Peyer's patch (tissue), 4 donors: ENCODE measurements around the gene VEGFA.

Source experiments
- POLR2A ChIP-seq, 2 donors: fragments of 450-650 bp; IDR thresholded peaks; one replicate each; pipeline ENCODE4 v1.5.1; 2017; ENCODE audit warnings: antibody characterized with exemption in 2 of 2, mild to moderate bottlenecking in 2 of 2, moderate library complexity in 2 of 2
- TF ChIP-seq, protein P1 (sequence below), 6 experiments: fragments of 450-650 bp in 4 of 6; fragments of 200-600 bp in 2 of 6; sonication (generic) in 1 of 6; IDR thresholded peaks; one replicate each; pipeline ENCODE4 v1.5.1; 2017 to 2019; ENCODE audit warnings: antibody characterized with exemption in 6 of 6, mild to moderate bottlenecking in 3 of 6, moderate library complexity in 1 of 6

- TF ChIP-seq POLR2A (IDR thresholded peaks at IDR 0.05), result no peak
- TF ChIP-seq, protein P1, sequence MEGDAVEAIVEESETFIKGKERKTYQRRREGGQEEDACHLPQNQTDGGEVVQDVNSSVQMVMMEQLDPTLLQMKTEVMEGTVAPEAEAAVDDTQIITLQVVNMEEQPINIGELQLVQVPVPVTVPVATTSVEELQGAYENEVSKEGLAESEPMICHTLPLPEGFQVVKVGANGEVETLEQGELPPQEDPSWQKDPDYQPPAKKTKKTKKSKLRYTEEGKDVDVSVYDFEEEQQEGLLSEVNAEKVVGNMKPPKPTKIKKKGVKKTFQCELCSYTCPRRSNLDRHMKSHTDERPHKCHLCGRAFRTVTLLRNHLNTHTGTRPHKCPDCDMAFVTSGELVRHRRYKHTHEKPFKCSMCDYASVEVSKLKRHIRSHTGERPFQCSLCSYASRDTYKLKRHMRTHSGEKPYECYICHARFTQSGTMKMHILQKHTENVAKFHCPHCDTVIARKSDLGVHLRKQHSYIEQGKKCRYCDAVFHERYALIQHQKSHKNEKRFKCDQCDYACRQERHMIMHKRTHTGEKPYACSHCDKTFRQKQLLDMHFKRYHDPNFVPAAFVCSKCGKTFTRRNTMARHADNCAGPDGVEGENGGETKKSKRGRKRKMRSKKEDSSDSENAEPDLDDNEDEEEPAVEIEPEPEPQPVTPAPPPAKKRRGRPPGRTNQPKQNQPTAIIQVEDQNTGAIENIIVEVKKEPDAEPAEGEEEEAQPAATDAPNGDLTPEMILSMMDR (IDR thresholded peaks at IDR 0.05), result no peak
Measured at GRCh38 chr6:43778976-43779851, 9.2 kb downstream of the VEGFA start.
